Fibroblast of lung (primary cell): Measurements from ENCODE around the gene NME8. TPM values are rescaled to one million over a fixed set of nuclear protein-coding genes. Genes with fewer than 3 reads are reported as not detected.
A peak's percentile ranks its signal among the peaks of the same experiment; 100 is the strongest.

Experiments used
- DNase-seq, 2 donors: peaks; one replicate each; pipeline versions ENCODE4 v3.0.0 to v3.0.0-alpha.2; 2010; ENCODE audit warnings: low read depth in 2 of 2
- H2AFZ ChIP-seq: 2 replicates; pipeline ENCODE4 v1.5.1; 2012; ENCODE audit warnings: low read length, control low read depth, inconsistent platforms
- H3K27ac ChIP-seq: 2 replicates; pipeline ENCODE4 v1.5.1; 2011; ENCODE audit warnings: low read length, control low read depth; ENCODE audit not compliant: insufficient read depth
- H3K27me3 ChIP-seq: 2 replicates; pipeline ENCODE4 v1.5.1; 2011; ENCODE audit warnings: mild to moderate bottlenecking, low read length; ENCODE audit not compliant: control insufficient read depth, insufficient read depth
- H3K36me3 ChIP-seq: 2 replicates; pipeline ENCODE4 v1.5.1; 2011; ENCODE audit warnings: low read length; ENCODE audit not compliant: control insufficient read depth, insufficient read depth
- H3K4me1 ChIP-seq: 2 replicates; pipeline ENCODE4 v1.5.1; 2011; ENCODE audit warnings: low read length; ENCODE audit not compliant: control insufficient read depth, insufficient read depth; ENCODE audit errors: extremely low read depth
- H3K4me2 ChIP-seq: 2 replicates; pipeline ENCODE4 v1.5.1; 2011; ENCODE audit warnings: low read length, control low read depth; ENCODE audit not compliant: insufficient read depth; ENCODE audit errors: extremely low read depth
- H3K4me3 ChIP-seq, 4 experiments: fragments of 200-600 bp in 1 of 4; sonication (generic) in 1 of 4; replicated peaks in 1 of 4; 2 replicates each; pipeline ENCODE4 v1.5.1; 2011 to 2016; ENCODE audit warnings: low read length in 4 of 4, low read depth in 3 of 4, mild to moderate bottlenecking in 3 of 4, control low read depth in 2 of 4, inconsistent platforms in 1 of 4, mixed read lengths in 1 of 4; ENCODE audit not compliant: insufficient read depth in 1 of 4; ENCODE audit errors: control extremely low read depth in 1 of 4
- H3K79me2 ChIP-seq: 2 replicates; pipeline ENCODE4 v1.5.1; 2012; ENCODE audit warnings: mild to moderate bottlenecking, low read length, inconsistent platforms; ENCODE audit not compliant: control insufficient read depth, insufficient read depth
- H3K9ac ChIP-seq: 2 replicates; pipeline ENCODE4 v1.5.1; 2011; ENCODE audit warnings: mild to moderate bottlenecking, low read length, control low read depth; ENCODE audit not compliant: insufficient read depth
- H3K9me3 ChIP-seq: 2 replicates; pipeline ENCODE4 v1.5.1; 2012; ENCODE audit warnings: low read depth, low read length; ENCODE audit not compliant: control insufficient read depth, insufficient read depth
- H4K20me1 ChIP-seq: 2 replicates; pipeline ENCODE4 v1.5.1; 2011; ENCODE audit warnings: low read length; ENCODE audit not compliant: control insufficient read depth, insufficient read depth; ENCODE audit errors: extremely low read depth
- EZH2 ChIP-seq: IDR thresholded peaks from 2 replicates; pipeline ENCODE4 v1.5.1; 2012; ENCODE audit warnings: low read length, control low read depth, mild to moderate bottlenecking; ENCODE audit errors: missing control alignments
- polyA plus RNA-seq, 2 donors: library from polyadenylated mRNA; depleted of rRNA in 1 of 2; stranded (reverse) in 1 of 2; unstranded in 1 of 2; fragments of >200 nt; gene quantifications; 2 replicates each; pipeline ENCODE4 v1.2.1, GENCODE V29; 2011 to 2012; ENCODE audit warnings: missing spikeins in 1 of 2
- total RNA-seq: library from RNA; depleted of rRNA; stranded (reverse); fragments of >200 nt; gene quantifications from 2 replicates; pipeline ENCODE4 v1.2.1, GENCODE V29; 2014
- TF ChIP-seq, protein P1 (sequence below), 2 donors: IDR thresholded peaks in 1 of 2; conservative IDR thresholded peaks in 1 of 2; 1 replicate in 1 of 2; 2 replicates in 1 of 2; pipeline ENCODE4 v1.5.1; 2011 to 2012; ENCODE audit warnings: low read length in 2 of 2, control low read depth in 1 of 2, inconsistent platforms in 1 of 2, low read depth in 1 of 2, mild to moderate bottlenecking in 1 of 2

Gene NME8
- total and polyA plus RNA-seq, 2 donors (not counting 1 experiment from before 2014, with no cell fraction given): not detected

DNA sequence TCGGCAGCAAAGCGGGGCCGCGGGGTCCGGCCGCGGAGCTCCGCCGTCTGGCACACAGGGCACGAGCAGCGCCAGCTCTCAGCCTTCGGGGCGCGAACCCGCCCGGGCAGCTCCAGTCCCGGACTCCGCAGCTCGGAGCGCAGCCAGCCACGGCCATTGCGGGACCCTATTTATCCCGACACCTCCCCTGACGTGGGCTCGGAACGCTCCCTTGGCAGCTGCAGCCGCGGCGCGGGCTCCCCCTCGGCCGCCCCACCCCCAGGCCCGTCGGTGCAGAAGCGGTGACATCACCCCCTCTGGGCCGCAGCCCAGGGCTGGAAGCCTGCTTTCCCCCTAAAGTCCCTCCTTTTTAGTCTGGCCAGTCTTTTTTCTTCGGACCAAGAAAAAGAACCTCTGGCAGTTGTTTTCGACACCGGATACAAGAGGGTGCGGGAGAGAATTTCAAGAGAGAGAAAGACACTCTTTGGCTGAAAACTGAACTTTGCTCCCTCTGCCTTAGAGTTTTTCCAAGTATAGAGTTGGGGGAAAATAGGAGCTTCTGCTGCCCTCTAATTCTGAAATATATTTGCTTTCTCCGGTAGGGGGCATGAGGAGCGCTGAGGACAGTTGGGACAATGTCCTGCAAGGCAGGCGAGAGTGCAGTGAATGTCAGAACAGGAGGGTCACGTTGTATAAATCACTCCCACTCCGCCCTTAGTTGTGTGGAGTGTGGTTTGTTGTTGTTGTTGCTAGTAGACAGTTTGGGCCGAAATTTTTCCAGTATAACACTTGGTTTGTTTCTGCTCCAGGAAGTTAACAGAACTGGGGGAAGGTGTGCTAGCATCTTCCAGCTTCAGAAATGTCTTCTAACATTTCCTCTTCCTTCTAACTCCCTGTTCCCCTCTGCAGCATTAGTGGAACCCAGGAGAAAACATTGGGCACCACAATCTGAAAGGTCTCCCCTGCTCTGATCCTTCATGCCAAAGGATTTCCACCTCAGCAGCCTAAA is 68.6 kb downstream of the NME8 start, which contains the start of gene SFRP4:
Gene SFRP4 (minus strand): TSS at position 145 of the 988 bp plus-strand sequence. CDS start 280 bp downstream, outside the sequence.
- peak; percentile 58 to 70 for DNase-seq
- Histone ChIP-seq H3K9ac (peak within 1 kb of the TSS; percentile 12), H3K4me3 (peak within 1 kb of the TSS; percentile 48 to 60 (median 52)), H3K27ac (no peak within 1 kb of the TSS), H3K79me2 (no peaks in the 10 kb centered on the region), H2AFZ (peak within 1 kb of the TSS; percentile 67), H3K4me1 (no peaks in the 10 kb centered on the region), H3K9me3 (no peaks in the 10 kb centered on the region), H3K4me2 (peak within 1 kb of the TSS; percentile 62), H3K27me3 (peaks cover 11% of the 10 kb centered on the region), H3K36me3 (no peaks in the 10 kb centered on the region), H4K20me1 (no peaks in the 10 kb centered on the region)
- TF ChIP-seq, protein P1, sequence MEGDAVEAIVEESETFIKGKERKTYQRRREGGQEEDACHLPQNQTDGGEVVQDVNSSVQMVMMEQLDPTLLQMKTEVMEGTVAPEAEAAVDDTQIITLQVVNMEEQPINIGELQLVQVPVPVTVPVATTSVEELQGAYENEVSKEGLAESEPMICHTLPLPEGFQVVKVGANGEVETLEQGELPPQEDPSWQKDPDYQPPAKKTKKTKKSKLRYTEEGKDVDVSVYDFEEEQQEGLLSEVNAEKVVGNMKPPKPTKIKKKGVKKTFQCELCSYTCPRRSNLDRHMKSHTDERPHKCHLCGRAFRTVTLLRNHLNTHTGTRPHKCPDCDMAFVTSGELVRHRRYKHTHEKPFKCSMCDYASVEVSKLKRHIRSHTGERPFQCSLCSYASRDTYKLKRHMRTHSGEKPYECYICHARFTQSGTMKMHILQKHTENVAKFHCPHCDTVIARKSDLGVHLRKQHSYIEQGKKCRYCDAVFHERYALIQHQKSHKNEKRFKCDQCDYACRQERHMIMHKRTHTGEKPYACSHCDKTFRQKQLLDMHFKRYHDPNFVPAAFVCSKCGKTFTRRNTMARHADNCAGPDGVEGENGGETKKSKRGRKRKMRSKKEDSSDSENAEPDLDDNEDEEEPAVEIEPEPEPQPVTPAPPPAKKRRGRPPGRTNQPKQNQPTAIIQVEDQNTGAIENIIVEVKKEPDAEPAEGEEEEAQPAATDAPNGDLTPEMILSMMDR (conservative IDR thresholded peaks at IDR 0.05 in 1 of 2, IDR thresholded peaks at IDR 0.05 in 1 of 2; ENCODE audit: low read depth in 1 of 2, low read length in 2 of 2): peak; percentile 67 to 76
- TF ChIP-seq EZH2: no peak

DNA sequence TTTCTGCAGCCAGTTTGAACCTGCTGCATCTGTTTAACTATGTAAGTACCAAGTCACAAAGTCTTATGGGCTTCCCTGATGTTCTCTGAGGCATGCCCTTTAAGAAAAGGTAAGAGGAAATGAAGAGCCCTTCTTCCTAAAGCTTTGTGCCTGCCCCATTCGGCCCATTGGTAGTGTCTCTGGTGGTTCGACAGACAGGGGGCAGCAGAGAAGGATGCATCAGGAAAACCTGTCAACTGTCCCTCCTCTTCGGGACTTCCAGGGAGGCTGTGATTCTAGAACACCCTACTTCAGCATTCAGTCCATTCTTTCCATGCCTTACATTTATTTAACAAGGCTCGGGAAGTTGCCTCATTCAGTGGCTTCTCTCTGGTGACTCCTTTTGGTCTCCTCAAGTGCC is 70.1 kb downstream of the NME8 start:
- Histone ChIP-seq H3K27ac (no peak overlapping the region), H3K9ac (no peak overlapping the region), H2AFZ (no peak overlapping the region), H3K36me3 (no peaks in the 10 kb centered on the region), H4K20me1 (no peaks in the 10 kb centered on the region), H3K79me2 (no peaks in the 10 kb centered on the region), H3K4me2 (no peak overlapping the region), H3K4me3 (no peak overlapping the region), H3K27me3 (peaks cover 11% of the 10 kb centered on the region), H3K9me3 (no peaks in the 10 kb centered on the region), H3K4me1 (no peaks in the 10 kb centered on the region)
- TF ChIP-seq EZH2: no peak
- TF ChIP-seq, protein P1 (conservative IDR thresholded peaks at IDR 0.05 in 1 of 2, IDR thresholded peaks at IDR 0.05 in 1 of 2; ENCODE audit: low read depth in 1 of 2, low read length in 2 of 2): no peak
- DNase-seq: no peak

DNA sequence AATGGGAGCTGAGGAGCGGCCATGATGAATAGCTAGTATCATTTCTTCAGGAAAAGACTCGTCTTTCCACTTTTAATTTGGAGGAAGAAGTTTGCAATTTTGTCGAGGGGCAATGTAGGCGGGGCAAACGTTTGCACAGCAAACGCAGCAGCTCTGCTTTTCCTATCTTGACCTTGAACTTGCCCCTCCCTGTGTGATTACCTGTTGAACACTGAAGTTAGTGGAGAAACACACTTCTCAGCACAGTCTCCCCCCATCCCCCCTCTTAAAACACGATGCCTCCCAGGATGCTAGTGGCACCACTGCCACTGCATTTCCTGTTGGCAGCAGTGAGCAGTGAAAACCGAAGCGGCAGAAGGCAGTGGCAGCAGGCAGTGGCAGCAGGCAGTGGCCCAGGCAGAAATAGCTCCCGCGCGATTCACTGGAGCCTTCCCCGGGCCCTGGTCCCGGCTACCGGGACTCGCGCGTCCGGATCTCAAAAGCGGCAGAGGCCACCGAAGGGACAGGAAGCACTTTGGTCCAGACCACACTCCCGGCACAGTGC is 72.0 kb downstream of the NME8 start, which contains the start of gene EPDR1:
Gene EPDR1 (plus strand): TSS at position 336 of the 544 bp plus-strand sequence. CDS start 300 bp downstream, outside the sequence.
- peak within 1 kb of the TSS; percentile 57 for H3K9ac ChIP-seq

More for the DNA sequence above, 72.0 kb downstream of the NME8 start, which contains the start of gene EPDR1:
- no peak for TF ChIP-seq EZH2
- TF ChIP-seq, protein P1 (conservative IDR thresholded peaks at IDR 0.05 in 1 of 2, IDR thresholded peaks at IDR 0.05 in 1 of 2; ENCODE audit: low read depth in 1 of 2, low read length in 2 of 2): no peak
- peaks cover 11% of the 10 kb centered on the region for H3K27me3 ChIP-seq
- H3K36me3 ChIP-seq: no peaks in the 10 kb centered on the region
- H3K27ac ChIP-seq: peak within 1 kb of the TSS; percentile 22
- H3K4me2 ChIP-seq: peak within 1 kb of the TSS; percentile 83
- H3K9me3 ChIP-seq: no peaks in the 10 kb centered on the region
- peak within 1 kb of the TSS; percentile 71 for H2AFZ ChIP-seq
- DNase-seq: peak in 1 of 2 donors; percentile 38
- no peaks in the 10 kb centered on the region for H4K20me1 ChIP-seq
- no peaks in the 10 kb centered on the region for H3K4me1 ChIP-seq
- no peaks in the 10 kb centered on the region for H3K79me2 ChIP-seq
- H3K4me3 ChIP-seq: peak within 1 kb of the TSS; percentile 38 to 68 (median 59)
